Activated CD4-positive, CD25-positive, alpha-beta regulatory T cell treated with anti-CD3 and anti-CD28 coated beads, Interleukin-2, amount 50 U/mL, for 16 hours (primary cell): Measurements from ENCODE around the gene LAPTM4A.
"Not testable (repeated sequence)": the region's sequence is repeated elsewhere in the genome, so short reads cannot be mapped to it uniquely, and the experiment has no call there.

ENCODE experiments used
- DNase-seq: peaks from one replicate; pipeline ENCODE4 v3.0.0-alpha.2; 2020; ENCODE audit warnings: low read depth, low spot score

The LAPTM4A gene

DNA sequence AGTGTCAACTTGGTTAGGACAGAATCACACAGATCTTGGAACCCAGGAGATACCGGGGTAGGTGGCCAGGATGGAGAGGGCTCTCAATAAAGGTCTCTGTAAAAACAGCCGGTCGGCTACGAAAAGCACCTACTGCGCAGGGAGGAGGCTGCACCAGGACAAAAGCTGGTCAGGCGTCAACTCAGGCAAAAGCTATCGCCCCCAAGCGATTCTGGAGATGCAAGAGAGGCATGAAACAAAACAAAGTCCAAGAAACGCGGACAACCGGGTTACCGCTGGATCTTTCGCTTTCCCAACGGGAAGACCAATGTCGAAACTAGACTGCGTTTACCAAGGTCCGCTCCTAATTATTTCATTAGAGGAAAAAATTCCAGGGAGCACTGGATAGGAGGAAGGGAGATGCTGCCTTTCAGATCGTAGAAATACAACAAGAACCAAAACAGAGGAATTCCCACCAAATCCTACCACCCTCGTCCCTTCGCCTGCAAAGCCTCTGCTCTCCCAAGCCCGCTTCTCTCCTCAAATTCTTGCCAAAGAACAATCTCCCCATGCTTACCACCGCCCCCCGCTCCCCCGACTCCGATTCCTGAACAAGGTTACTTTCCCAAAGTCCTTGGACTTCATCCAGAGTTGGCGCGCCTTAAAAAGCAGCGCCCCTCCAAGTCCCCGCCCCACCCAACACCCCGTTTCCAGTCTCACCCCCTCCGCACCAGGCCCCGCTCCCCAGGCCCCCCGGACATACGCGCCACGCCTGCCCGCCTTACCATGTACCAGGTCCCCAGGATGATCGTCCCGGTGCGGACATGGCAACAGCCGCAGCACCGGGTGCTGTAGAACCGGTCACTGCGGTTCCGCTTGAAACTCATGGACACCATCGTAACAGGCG, 539 bp downstream of the LAPTM4A start:
- DNase-seq = no peak

DNA sequence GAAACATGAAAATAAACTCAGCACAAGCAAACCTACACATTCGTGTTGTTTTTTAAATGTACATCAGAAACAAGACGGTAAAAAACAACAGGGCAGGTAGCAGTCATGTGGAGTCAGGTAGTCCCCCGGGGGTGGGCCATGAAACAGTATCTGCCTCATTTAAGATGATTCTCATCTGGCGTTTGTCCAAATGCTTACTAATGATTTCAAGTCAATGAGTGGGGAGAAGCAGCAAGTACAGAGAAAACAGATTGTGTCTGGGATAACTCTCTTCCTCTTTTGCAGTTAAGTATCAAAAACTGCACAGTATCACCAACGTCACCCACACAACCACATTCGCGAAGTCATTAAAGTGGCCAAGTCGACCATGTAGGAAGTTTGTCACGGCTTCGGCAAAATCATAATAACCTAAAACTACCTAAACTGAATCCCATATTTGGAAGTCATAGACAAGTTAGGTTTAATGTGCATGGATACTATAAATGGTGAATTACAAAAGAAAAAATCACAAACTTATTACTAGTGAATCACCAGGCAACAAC, 1.3 kb downstream of the LAPTM4A start:
- no peak for DNase-seq

DNA sequence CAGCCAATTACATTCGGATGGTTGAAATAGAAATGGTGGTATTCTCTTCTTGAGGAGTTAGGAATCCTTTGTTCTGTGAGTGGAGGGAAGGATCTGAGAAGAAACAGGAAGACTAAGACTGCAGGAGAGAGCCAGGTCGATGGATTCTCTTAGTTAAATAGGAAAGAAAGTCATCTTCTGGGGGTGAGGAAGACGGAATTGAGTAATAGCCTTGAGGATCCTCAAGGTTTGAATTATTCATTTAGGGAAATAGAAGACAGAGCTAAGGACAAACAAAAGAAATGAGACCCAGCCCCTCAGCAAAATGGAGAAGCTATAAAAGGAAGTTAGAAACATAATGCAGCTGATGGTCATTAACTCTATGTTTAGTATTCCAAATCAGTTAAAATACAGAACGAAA, 1.8 kb downstream of the LAPTM4A start:
- DNase-seq = no peak

DNA sequence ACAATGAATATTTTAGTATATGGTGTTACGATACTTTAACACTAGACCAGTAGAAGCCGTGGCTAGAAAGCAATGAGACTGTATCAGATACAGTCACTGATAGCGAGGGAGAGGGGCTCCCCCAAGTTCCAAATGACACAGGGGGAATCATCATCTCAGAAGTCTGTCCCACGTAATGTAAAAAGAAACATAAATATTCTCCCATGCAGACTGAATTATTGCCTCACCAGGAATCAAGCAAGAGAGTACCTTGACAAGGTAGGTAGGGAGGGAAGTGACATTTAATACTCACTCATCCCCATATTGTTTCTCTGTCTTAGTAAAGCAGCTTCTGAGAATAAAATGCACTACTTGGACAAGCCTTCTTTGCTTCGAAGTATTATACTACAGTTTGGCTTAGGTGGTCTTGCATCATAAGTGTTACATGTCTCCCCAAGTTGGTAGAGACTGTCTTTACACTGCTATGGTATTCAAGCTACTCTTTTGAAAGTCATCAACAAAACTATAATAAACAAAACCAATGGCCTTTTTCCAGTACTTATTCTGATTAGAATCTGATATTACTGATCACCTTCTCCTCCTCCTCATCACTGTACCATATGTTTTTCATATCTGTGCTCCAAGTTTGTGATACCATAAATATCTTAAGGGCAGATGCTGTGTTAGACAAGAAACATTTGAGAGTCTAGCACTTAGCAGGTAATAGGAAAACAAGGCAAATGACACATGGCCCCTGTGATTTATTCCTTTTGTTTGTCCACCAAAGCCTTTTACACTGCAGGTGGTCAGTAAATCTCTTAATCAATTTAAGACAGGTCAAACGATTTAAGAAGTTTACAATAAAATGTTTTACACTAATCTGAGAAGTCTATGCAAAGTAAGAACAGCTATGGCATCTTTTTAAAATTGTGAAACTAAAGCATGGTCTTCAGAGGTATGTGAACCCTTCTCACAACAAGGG, 2.7 kb downstream of the LAPTM4A start:
- no peak for DNase-seq

DNA sequence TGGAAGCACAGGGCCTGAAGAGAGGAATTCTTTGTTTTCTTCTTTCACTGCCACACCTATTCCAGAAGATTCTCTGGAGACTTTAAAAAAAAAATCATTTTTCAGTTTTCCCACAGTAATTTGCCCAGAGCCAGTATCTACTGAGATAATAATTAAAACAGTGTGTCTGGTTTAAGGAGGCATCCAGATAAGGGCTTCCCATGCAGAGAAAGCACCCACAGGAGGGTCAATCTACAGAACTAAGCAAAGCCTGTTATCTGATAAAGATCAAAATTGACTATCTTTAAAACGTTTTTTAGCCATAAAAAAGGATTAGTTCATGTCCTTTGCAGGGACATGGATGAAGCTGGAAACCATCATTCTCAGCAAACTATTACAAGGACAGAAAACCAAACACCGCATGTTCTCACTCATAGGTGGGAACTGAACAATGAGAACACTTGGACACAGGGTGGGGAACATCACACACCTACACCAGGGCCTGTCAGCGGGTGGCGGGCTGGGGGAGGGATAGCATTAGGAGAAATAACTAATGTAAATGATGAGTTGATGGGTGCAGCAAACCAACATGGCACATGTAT, 5.6 kb downstream of the LAPTM4A start:
- DNase-seq = not testable (repeated sequence)

DNA sequence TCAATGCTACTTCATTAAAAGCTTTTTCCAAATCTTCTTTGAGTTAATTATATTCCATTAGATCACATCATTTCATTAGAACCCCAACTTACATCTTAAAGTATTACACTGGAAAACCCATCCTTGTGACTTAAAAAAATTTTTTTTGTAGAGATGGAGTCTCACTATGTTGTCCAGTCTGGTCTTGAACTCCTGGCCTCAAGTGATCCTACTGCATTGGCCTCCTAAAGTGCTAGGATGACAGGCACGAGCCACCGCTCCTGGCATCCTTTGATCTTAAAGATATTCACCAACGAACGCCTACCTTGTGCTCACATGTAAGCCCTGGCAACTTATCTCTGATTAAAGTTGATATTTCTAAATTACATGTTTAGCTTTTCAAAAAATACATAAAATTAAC, 6.7 kb downstream of the LAPTM4A start:
- no peak for DNase-seq

DNA sequence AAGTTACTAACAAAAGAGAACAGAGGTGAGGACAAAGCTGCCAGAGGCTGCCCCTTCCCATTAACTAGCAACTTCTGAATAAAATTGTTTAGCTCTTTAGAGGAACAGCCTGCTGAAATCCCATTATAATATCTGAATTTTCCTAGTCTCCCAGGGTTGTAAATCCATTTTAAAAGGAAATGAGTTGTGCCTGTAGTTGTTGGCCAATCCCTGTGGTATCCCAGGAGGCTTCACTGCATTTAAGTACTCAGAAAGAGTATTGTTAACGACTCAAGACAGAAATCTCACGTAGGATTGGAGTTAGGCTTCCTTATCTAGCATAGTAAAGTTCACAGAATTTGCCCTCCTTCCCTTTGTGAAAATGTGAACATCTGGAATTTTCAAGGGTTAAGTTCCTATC, 8.9 kb downstream of the LAPTM4A start:
- no peak for DNase-seq

DNA sequence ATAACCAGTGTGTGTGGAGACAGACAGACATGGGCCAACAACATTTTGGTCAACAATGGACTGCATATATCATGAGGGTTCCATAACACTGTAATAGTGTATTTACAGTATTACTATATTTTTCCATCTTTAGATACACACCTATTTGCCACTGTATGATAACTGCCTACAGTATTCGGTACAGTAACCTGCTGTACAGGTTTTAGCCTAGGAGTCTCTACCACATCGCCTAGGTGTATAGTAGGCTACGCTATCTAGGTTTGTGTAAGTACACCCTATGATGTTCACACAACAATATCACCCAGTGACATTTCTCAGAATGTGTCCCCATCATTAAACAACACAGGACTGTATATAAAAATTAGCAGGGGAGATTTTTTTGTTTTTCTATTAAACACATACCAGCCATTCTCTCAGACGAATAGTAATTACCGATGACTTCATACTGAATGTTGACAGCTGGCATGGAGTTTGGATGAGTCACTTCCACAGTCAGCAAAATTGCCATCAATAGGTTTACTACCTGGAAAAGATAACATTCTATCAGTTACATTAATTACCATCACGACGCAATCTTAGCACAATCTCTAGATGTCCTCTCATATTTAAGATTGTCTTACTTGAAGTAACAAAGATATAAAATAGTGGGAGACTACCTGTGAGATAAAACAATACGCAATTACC, 10.8 kb downstream of the LAPTM4A start:
- DNase-seq = no peak

DNA sequence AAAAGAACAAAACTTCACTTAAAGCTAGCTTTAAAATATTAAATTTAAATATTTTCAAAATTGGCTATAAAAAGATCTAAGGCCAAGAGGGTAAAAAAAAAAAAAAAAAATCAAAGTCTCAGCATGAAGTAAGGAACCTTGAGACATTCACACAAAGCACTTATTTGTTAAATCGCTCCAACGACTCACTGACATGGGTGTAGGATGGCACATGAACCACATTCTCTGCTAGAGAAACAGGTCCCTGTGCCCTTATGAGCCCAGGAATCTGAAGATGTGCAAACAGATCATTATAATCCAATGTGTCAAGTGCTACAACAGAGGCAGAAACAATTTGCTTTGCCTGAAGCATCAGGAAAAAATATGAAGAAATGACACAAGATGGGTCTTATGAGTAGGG, 13.8 kb downstream of the LAPTM4A start:
- DNase-seq = no peak

DNA sequence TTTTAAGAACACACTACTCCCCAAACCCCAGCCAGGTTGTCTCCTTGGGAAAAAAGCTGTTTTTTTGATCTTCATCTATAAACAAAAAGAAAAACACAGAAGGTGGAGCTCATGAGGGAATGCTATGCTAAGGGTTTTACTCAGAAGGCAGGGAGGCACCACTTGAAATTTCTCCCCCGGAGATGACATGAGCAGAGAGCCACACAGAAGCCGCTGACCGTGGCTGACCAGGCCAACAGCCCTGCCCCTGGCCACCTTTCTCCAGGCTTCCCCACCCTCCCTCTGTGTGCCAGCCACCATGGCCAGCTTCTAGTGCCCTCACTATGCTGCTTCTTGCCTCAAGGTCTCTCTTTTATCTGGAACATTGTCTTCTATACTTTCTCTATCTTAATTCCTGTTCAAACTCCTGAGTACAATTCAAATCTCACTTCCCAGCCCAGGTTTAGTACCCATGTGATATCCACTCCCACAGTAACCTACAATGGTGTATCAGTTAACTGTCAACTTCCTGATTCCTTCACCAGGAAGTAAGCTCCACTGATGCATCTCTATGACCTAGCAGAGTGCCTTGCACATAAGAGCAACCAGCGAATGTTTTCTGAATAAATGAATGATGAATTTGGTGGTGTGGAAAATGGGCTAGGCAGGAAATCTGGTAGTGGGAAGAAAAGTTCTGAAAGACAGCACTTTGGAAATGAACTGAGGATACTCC, 15.3 kb downstream of the LAPTM4A start:
- no peak for DNase-seq

DNA sequence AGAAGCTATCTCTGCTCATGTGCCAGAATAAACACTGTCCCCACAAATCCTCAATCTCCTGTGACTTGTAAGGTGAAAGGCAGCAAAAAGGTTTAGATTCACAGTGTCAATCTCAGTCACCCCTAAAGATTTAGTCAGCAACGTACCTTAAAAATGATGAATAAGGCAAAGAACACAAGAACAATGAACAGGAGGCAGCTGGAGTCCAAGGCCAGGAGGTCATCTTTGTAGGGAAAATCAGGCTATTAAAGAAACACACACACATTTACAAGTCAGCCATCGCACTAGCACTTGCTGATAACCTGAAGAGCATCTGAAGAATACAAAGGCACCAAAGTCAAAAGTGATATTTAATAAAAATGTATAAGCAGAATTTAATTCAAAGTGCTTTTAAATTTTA, 16.6 kb downstream of the LAPTM4A start:
- DNase-seq = no peak

DNA sequence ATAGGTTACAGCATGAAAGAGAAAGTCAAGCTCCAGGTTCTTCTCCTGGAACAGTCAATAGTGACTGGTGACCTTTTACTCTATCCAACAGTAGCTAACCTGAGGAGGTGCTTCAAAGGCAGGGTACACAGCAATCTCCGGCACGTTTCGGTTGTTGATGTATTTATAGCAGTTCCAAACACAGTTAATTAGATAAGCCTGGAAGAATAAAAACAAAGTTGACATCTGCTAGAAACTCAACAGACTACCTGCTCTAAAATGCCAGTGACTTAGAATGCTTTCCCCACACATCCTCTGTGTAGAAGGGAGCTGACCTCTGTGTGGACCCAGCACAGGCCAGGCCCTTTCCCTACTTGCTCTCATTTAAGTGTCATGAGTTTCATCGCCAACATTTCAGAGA, 17.2 kb downstream of the LAPTM4A start:
- DNase-seq = no peak

DNA sequence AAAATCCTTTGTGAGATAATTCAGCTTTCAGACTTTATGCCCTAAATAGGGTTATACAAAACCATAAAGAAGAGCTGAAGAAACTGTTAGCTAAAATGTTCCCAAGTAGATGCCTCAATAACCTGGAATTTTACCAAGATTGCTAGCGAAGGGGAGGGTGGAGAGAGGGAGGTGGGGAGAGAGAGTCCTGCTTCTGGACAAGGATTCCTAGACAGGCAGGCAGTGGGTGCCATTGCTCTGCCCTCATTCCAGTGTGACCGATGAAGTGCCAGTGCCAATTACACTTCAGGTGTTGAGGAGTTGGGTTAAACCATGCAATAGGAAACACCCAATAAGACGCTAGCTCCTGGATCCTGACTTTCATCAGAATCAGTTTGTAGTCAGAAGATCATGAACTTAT, 18.1 kb downstream of the LAPTM4A start:
- no peak for DNase-seq

DNA sequence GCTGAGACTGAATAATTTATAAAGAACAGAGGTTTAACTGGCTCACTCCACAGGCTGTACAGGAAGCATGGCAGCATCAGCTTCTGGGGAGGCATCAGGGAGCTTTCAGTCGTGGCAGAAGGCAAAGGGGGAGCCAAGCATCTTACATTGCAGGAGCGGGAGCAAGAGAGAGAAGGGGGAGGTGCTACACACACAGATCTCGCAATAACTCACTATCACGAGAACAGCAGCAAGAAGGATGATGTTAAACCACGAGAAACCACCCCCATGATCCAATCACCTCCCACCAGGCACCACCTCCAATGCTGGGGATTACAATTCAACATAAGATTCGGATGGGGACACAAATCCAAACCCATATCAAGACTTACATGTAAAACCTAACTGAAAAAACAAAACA, 21.2 kb downstream of the LAPTM4A start:
- DNase-seq = no peak

DNA sequence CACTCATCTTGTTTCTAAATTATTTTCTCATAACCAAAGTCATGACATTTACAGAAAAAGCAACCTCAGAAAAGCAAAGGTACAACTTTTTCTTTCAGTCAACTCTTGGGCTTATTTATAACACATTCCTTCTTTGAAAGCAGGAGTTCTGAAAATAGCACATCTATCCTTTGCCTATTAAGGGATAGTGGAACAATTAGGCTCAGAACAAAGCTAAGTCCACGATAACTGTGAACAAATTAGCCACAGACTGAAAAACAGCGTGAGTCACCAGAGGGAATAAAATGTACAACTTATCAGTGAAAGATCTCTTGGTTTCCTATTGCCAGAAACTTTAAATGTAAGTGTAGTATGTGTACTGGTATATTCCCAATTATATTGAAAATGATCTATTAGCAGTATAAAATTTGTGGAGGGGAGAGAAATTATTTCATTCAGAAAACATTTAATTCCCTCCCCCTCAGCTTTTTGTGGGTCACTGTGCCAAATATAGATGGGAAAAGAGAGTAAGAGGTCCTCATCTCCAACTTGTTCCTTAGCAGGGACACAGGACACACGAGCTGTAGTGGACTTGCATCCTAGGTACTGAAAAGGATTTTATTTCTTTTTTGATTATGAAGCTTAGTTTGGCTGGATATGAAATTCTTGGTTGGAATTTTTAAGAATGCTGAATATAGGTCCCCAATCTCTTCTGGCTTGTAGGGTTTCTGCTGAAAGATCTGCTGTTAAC, 23.6 kb downstream of the LAPTM4A start:
- DNase-seq = no peak

DNA sequence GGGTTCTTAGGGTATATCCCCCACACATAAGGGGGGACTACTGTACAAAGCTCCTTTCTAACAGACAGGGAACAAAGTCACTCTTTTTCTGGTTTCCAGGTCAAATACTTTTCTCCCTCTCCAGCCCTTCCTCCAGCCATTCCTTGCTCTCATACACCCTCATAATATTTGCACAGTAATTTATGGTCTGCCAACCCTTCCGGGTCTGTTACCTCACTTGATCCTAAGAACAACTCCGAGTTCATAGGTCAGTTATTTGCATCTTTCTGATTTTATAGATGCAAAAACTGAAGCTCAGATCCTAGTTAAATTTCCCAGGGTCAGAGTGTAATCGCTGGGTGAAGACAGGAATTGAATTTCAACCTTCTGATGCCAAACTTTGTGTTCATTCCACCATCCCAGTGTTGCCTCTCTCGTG, 24.2 kb downstream of the LAPTM4A start:
- DNase-seq = no peak

DNA sequence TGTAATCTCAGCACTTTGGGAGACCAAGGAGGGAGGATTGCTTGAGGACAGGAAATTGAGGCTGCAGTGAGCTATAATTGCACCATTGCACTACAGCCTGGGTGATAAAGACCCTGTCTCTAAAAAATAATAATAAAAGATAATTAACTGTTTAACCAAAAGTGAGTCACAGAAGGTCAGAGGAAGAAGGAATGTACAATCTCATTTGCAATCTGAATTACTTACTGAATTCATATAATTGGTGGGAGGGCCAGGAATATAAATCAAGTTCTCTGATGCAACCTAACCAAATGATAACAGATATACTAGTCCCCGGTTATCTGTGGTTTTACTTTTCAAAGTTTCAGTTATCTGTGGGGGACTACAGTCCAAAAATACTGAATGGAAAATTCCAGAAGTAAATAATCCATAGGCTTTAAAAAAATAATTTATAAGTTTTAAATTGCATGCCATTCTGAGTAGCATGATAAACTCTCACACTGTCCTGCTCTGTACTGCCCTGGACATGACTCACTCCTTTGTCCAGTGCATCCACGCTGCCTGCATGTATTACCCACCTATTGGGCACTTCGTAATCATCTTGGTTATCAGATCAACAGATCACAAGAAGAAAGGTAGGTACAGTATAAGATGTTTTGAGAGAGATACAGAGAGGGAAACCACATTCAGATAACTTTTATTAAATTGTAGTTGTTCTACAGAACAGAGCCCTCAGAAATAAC, 26.2 kb downstream of the LAPTM4A start:
- DNase-seq = no peak

DNA sequence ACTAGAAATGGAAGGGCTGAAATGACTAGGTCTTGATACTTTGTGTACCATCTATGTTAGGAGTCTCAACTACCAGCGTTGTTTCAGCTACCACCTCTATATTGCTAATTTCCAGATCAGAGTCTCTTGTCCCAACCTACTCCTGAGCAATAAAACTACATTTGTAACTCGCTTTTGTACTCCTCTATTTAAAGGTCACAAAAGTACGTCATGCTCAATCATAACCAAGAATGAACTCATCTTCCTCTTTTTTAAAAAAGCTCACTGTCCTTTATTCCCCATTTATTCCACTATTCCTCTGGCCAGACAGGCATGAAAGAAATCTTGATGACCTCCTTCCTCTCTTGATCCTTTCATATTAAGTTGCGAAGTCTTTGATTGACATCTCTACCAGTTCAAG, 27.7 kb downstream of the LAPTM4A start:
- no peak for DNase-seq

DNA sequence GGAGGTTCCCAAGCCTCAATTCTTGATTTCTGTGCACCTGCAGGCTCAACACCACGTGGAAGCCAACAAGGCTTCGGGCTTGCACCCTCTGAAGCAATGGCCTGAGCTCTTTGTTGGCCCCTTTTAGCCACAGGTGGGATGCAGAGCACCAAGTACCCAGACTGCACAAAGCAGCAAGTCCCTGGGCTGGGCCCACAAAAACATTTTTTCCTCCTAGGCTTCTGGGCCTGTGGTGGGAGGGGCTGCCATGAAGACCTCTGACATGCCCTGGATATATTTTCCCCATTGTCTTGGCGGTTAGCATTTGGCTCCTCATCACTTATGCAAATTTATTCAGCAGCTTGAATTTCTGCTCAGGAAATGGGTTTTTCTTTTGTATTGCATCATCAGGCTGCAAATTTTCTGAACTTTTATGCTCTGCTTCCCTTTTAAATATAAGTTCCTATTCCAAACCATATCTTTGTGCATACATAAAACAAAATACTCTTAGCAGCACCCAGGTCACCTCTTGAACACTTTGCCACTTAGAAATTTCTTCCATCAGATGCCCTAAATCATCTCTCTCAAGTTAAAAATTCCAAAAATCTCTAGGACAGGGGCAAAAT, 29.9 kb downstream of the LAPTM4A start:
- no peak for DNase-seq
